Esophagus squamous epithelium (tissue), 4 donors: ENCODE data around the gene HTR1D.

Source experiments
- POLR2A ChIP-seq, 4 donors: fragments of 450-650 bp; IDR thresholded peaks; one replicate each; pipeline ENCODE4 v1.6.1; 2017; ENCODE audit warnings: antibody characterized with exemption in 4 of 4, mild to moderate bottlenecking in 4 of 4, moderate library complexity in 3 of 4
- TF ChIP-seq, protein P1 (sequence below), 6 experiments: fragments of 450-650 bp in 4 of 6; fragments of 200-600 bp in 2 of 6; sonication (generic) in 2 of 6; IDR thresholded peaks; one replicate each; pipeline ENCODE4 v1.5.1; 2016 to 2019; ENCODE audit warnings: antibody characterized with exemption in 6 of 6, mild to moderate bottlenecking in 4 of 6, moderate library complexity in 4 of 6

DNA sequence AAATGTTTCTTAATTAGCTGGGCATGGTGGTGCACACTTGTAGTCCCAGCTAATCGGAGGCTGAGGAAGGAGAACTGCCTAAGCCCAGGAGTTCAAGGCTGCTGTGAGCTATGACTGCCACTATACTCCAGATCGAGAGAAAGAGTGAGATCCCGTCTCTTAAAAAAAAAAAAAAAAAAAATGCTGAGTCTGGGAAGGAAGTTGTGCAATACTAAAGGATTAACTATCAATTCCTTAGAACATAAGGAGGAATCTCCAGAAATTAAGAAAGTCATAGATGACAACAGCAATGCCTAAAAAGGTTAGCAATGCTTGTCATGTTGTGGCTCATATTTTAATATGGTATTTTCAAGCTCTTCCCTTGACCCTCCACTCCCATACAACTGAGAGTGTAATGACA lies 53.9 kb downstream of the HTR1D start:
- TF ChIP-seq, protein P1, sequence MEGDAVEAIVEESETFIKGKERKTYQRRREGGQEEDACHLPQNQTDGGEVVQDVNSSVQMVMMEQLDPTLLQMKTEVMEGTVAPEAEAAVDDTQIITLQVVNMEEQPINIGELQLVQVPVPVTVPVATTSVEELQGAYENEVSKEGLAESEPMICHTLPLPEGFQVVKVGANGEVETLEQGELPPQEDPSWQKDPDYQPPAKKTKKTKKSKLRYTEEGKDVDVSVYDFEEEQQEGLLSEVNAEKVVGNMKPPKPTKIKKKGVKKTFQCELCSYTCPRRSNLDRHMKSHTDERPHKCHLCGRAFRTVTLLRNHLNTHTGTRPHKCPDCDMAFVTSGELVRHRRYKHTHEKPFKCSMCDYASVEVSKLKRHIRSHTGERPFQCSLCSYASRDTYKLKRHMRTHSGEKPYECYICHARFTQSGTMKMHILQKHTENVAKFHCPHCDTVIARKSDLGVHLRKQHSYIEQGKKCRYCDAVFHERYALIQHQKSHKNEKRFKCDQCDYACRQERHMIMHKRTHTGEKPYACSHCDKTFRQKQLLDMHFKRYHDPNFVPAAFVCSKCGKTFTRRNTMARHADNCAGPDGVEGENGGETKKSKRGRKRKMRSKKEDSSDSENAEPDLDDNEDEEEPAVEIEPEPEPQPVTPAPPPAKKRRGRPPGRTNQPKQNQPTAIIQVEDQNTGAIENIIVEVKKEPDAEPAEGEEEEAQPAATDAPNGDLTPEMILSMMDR (IDR thresholded peaks at IDR 0.05), result no peak
- TF ChIP-seq POLR2A (IDR thresholded peaks at IDR 0.05), result no peak
